ENCODE measurements around the gene DRG2. TPM values are rescaled to one million over a fixed set of nuclear protein-coding genes. Genes with fewer than 3 reads are reported as not detected.

The DRG2 gene
- total and polyA plus RNA-seq, 9 of the 15 experiments (the other 6 are each of a cell fraction or from before 2014, with no cell fraction given) = 6.6 to 36.7 (median 26.1) TPM

GRCh38 chr17:18087610-18088491, at the start of gene DRG2 (continued):
- peak; percentile 65 for TF ChIP-seq HDAC3 (IDR thresholded peaks at IDR 0.05; ENCODE audit: borderline replicate concordance, partially characterized antibody)
- TF ChIP-seq RFX1 (IDR thresholded peaks at IDR 0.05) = no peak
- TF ChIP-seq, protein P1, sequence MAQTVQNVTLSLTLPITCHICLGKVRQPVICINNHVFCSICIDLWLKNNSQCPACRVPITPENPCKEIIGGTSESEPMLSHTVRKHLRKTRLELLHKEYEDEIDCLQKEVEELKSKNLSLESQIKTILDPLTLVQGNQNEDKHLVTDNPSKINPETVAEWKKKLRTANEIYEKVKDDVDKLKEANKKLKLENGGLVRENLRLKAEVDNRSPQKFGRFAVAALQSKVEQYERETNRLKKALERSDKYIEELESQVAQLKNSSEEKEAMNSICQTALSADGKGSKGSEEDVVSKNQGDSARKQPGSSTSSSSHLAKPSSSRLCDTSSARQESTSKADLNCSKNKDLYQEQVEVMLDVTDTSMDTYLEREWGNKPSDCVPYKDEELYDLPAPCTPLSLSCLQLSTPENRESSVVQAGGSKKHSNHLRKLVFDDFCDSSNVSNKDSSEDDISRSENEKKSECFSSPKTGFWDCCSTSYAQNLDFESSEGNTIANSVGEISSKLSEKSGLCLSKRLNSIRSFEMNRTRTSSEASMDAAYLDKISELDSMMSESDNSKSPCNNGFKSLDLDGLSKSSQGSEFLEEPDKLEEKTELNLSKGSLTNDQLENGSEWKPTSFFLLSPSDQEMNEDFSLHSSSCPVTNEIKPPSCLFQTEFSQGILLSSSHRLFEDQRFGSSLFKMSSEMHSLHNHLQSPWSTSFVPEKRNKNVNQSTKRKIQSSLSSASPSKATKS (CRISPR knock-in tag; IDR thresholded peaks at IDR 0.05) = no peak
- TF ChIP-seq POLR2G (IDR thresholded peaks at IDR 0.05; ENCODE audit: low read depth, low read length) = peak; percentile 93
- 0 out of 2 replicates have a peak, but pooled peaks have one; percentile 68 for TF ChIP-seq PHF21A (IDR thresholded peaks at IDR 0.05; ENCODE audit: borderline replicate concordance, low read depth)
- no peak; the same call in 1 of the 2 replicates for TF ChIP-seq ZNF384 (IDR thresholded peaks at IDR 0.05; ENCODE audit: low read depth, low read length)
- TF ChIP-seq MTA1 (IDR thresholded peaks at IDR 0.05; ENCODE audit: borderline replicate concordance) = no peak
- no peak for TF ChIP-seq ELK1 (CRISPR knock-in tag; IDR thresholded peaks at IDR 0.05)
- TF ChIP-seq ZNF253 (CRISPR knock-in tag; conservative IDR thresholded peaks at IDR 0.05) = no peak
- TF ChIP-seq ZFX (CRISPR knock-in tag; IDR thresholded peaks at IDR 0.05) = peak; percentile 87
- 0 out of 4 replicates have a peak, but pooled peaks of 1 of the 2 experiments have one; percentile 53 for TF ChIP-seq NONO (IDR thresholded peaks at IDR 0.05; ENCODE audit: low read depth in 2 of 2, low read length in 1 of 2)
- TF ChIP-seq PTRF (tag; IDR thresholded peaks at IDR 0.05) = no peak
- no peak for TF ChIP-seq POLR3G (IDR thresholded peaks at IDR 0.05; ENCODE audit: extremely low read depth, insufficient read length, insufficient replicate concordance)
- TF ChIP-seq, protein P2, sequence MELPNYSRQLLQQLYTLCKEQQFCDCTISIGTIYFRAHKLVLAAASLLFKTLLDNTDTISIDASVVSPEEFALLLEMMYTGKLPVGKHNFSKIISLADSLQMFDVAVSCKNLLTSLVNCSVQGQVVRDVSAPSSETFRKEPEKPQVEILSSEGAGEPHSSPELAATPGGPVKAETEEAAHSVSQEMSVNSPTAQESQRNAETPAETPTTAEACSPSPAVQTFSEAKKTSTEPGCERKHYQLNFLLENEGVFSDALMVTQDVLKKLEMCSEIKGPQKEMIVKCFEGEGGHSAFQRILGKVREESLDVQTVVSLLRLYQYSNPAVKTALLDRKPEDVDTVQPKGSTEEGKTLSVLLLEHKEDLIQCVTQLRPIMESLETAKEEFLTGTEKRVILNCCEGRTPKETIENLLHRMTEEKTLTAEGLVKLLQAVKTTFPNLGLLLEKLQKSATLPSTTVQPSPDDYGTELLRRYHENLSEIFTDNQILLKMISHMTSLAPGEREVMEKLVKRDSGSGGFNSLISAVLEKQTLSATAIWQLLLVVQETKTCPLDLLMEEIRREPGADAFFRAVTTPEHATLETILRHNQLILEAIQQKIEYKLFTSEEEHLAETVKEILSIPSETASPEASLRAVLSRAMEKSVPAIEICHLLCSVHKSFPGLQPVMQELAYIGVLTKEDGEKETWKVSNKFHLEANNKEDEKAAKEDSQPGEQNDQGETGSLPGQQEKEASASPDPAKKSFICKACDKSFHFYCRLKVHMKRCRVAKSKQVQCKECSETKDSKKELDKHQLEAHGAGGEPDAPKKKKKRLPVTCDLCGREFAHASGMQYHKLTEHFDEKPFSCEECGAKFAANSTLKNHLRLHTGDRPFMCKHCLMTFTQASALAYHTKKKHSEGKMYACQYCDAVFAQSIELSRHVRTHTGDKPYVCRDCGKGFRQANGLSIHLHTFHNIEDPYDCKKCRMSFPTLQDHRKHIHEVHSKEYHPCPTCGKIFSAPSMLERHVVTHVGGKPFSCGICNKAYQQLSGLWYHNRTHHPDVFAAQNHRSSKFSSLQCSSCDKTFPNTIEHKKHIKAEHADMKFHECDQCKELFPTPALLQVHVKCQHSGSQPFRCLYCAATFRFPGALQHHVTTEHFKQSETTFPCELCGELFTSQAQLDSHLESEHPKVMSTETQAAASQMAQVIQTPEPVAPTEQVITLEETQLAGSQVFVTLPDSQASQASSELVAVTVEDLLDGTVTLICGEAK (IDR thresholded peaks at IDR 0.05) = peak; percentile 96
- TF ChIP-seq, protein P2 (CRISPR knock-in tag; IDR thresholded peaks at IDR 0.05) = no peak
